Stimulated activated CD8-positive, alpha-beta memory T cell treated with anti-CD3 and anti-CD28 coated beads, Interleukin-7, amount 100 ng/mL, for 48 hours (primary cell): ENCODE data around the gene PFKFB2.

Source experiments
- DNase-seq, 2 donors: peaks; one replicate each; pipeline ENCODE4 v3.0.0-alpha.2; 2020; ENCODE audit warnings: low read depth in 1 of 2; ENCODE audit errors: extremely low read depth in 1 of 2

Gene PFKFB2

DNA sequence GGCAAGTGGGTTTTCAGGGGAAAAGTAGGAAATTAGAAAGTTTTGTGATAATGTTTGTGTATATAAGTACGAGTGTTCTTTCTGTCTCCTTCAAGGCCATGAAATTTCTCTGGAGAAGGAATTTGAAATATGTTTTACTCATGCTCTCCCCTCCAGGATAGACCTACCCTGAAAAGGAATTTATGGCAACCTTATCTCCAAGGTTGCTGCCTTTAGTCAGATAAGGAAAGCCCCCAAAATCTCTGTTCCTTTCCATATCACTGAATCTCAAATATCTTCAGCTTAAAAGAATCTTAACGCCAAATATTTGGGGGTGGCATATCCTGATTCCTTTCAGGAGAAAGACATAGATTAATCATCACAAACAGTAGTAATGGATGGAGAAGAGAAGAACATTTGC, 35.1 kb downstream of the PFKFB2 start:
- DNase-seq: no peak

DNA sequence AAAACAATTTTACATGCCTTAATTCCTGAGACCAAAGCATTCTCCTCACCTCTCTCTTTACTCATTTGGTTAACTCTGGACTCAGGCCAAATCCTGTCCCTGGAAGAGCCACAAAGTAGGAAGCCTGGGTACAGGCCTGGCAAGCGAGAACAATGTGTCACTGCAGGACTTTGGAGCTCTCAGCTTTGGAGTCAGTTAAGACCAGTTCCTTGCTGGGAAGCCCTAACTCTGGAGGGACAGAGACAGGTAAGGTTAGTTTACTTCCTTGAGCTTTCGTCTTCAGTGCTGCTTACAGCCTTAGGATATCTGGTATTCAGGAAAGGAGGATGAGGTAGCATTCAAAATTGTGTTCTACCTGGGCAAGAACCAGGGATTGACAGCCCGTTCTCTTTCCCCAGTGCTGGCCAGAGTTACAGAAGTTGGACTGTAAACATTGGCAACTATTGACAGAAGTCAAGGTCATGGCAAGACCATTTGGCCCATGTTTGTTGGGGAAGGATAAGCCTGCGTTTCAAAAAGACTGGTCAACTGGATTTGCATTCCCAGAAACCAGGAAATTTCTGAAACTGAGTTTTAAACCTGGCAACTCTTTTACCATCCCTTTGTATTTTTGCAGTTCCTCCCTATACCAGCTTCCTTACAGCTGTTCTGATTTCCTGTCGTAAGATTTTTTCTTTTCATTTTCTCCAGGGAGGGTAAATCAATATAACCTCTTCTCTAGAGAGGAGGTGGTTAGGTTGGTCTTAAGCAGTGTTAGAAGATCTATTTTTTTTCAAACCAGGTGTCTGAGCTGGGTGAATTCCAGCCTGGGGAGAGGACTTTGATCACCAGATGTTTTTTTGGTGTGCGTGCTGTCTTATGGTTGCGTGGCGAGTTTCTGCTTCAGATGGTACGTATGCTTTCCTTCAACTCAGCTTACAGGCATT, 35.9 kb downstream of the PFKFB2 start, which contains the start of gene C4BPB:
C4BPB (plus strand) TSS at position 160 of the 926 bp plus-strand sequence; CDS start at position 832, 672 bp downstream.
- no peak for DNase-seq

DNA sequence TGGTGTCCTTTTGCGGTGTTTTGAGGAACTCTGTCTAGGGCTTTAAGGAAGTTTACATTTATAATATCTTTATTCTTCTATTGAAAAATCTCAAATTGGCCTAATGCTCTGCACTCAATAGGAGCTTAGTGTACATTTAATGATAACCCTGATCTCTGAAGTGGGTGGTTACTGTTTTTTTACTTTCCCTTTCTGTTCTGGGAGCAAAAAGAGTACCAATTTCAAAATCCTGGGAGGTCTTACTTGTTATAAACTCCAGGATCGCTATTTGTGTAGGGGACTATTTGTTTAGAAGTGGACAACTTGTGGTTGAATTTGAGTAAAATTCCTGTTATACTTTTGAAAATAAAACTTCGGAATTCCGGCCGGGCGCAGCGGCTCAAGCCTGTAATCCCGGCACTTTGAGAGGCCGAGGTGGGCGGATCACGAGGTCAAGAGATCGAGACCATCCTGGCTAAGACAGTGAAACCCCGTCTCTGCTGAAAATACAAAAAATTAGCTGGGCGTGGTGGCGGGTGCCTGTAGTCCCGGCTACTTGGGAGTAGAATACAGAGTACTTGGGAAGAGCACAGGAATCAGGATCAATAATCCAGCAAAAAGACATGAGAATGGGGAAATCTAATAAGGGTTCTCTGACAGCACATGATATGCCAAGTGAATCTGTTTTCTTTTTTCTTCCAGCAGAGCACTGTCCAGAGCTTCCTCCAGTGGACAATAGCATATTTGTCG, 36.7 kb downstream of the PFKFB2 start:
- DNase-seq: no peak

DNA sequence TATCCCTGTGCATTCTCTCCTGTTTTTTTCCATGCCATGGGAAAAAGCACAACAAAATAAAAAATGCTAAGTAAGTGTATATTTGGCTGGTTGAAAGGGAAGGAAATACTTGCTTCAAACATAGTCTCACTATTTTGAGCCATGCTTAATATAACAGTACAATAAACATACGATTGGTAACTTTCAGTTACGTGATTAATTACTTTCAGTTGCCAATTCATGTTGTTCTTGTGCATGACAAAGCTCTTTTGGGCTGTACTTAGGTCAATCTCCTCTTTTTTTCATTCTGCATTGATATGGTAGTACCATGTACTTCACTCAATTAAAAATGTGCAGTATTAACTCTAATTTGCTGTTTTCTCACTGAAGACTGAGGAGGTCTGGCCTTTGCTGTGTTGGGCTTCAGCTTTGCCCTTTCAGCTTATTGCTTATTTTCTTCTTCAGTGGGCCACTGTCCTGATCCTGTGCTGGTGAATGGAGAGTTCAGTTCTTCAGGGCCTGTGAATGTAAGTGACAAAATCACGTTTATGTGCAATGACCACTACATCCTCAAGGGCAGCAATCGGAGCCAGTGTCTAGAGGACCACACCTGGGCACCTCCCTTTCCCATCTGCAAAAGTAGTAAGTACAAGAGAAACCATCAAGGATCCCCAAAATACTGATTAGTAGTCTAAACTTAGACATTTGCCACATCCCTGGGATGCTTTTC, 38.3 kb downstream of the PFKFB2 start:
- DNase-seq: no peak

DNA sequence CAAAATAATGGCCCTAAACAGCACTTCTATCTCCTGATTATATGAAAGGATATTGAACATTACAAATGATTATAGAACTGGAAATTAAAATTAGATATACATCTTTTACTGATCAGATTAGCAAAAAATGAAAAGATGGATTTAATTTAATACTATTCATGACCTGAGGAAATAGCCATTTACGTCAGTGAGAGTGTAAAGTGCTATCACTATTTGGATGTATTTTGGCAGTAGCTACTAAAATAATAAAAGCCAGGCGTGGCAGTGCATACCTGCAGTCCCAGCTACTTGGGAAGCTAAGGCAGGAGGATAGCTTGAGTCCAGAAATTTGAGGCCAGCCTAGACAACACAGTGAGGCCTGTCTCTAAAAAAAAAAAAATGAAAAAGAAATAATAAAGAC, 40.9 kb downstream of the PFKFB2 start:
- DNase-seq: no peak

DNA sequence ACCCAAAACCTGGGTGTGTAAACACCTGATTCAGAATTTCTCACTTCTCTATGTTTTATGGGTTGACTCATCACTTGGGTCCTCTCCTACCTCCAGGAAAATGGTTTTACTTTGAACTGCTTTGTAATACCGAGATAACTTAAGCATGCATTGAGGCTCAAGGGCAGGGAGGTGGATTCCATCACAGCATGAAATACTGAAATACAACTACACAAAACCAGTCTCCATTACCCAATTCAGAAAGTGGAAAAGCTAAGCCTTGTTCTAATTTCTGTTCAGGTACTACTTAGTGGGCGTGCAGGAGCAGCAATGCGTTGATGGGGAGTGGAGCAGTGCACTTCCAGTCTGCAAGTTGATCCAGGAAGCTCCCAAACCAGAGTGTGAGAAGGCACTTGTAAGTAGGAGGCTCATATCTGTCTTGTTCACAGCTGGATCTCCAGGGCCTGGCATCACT, 44.8 kb downstream of the PFKFB2 start:
- peak in 1 of 2 donors; percentile 42 for DNase-seq

DNA sequence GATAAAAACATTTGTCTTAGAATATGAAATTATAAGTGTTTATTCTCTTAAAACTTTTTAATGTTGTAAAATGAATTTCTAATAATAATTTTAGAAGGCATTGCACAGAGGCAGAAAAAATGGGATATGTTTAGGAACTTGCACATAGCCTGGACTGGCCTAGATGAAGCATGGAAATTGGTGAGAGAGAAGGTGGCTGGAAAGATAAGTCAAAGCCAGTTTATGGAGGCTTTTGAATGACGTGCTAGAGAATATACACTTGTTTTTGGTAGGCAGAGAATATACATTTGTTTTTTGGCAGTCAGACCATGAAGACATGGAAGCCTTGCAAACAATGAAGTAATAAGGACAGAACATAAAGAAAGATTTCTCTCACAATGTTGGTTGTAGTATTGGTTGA, 48.6 kb downstream of the PFKFB2 start:
- no peak for DNase-seq

DNA sequence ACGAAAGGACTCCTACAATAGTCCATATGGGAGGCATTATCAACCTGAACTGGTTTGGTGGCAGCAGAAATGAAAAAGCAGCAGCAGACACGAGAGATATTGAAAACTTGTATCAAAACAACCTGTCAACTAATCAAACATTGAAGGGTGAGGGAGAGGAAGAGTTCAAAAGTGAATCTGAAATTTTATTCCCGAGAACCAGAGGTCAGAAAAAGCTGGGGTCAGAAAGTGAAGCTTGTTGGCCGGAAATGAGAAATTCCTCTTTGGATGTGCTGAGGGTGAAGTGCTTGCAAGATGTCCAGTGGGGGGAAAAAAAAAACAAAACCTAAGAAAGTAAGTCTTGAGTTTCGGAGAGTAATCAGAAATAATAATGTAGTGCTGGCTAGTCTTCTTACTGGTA, 49.1 kb downstream of the PFKFB2 start:
- no peak for DNase-seq

DNA sequence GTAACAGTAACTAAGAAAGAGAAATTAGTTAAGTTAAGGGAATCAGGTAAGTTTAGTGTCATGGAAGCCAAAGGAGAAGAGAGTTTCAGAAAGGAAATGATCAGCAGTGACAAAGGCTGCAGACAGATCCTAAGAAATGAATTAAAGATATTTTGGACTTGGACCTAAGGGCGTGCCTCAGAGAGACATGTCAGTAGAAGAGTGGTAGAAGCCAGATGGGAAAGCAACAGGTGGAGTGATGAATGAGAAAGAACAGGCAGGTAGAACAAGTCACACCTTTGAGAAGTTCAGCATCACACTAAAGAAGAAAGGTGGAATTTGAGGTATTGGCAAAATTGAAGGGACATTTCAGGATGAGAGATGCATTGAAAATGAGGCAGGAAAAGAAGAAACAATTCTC, 49.6 kb downstream of the PFKFB2 start:
- DNase-seq: no peak

DNA sequence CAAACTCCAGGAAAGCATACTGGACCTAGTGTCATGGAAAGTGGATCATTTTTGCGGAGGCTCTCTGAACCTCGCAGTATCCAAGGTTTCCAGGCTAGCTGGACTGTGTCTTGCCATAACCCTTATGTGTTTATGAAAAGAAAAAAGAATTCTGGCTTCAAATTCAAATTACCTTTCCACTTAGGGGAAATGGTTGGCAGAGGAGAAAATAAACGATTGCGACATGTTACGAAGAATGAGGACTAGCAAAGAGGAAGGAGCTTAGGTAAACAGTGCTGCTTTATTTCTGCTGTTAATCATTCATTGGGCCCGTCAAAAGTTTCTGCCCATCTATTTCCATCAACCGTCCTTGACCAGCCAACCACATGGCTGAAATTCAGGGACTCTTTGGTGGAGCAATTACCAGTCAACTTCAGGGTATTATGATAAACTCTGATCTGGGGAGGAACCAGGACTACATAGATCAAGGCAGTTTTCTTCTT, 50.9 kb downstream of the PFKFB2 start, which contains the start of gene C4BPA:
C4BPA (plus strand) TSS at position 342 of the 482 bp plus-strand sequence. CDS start 8,793 bp downstream, outside the sequence.
- no peak for DNase-seq

DNA sequence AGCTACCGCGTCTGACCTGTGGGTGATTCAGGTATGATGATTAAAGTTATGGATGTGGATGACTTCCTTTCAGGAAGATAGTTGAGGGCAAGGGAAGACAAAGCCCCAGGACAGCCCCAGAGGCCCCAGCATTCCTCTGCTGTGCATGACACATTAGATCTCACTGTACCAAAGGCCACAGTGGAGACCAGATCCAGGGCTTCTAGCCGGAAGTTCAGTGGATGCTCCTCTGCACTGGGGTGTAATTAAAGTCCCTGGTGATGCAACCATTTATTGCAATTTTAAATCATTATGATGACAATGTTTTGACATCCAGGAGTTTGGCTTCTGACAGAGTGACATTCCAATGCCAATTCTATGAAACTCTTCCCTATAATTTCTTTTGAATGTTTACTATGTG, 55.9 kb downstream of the PFKFB2 start:
- DNase-seq: no peak

DNA sequence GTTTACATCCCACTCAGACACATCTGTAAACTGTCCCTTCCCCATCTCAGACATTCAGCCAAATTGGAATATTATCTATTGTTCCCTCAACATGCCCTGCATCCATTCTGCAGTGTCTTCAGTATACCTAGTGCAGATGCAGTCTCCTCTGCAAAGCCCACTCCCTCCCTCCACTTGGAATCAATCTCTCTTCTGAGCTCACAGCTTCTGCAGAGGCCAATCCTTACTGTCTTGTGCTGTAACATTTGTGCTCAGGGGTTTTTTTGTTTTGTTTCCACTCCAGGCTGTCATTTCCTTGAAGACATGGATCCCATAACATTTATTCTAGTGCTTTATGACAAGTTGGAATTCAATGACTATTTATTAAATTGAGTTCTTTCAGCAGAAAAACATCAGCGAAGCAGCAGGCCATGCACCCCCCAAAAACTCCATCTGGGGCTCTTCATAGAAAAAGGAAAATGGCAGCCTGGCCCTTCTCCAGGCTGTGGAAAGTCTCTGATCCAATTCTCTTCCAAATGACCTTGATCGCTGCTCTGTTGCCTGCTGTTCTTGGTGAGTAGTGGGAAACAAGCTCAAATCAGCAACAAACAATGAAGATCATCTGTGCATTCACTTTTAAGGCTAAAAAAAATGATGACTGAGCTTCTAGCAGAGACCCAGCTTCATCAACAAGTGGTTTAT, 59.7 kb downstream of the PFKFB2 start:
- no peak for DNase-seq

DNA sequence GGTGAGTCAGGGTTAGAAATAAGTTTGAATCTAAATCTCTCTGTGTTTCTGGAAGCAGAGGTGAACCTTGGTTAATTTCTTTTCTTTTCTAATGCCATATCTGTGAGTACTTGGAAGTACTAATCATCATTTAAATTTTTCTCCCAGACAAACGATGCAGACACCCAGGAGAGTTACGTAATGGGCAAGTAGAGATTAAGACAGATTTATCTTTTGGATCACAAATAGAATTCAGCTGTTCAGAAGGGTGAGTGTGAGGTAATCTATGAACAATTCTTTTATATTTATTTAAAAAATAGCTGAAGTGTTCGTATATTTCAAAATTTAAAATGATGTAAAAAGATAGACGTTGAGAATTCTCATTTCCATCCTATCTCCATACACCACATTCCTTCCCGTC, 62.2 kb downstream of the PFKFB2 start:
- no peak for DNase-seq

DNA sequence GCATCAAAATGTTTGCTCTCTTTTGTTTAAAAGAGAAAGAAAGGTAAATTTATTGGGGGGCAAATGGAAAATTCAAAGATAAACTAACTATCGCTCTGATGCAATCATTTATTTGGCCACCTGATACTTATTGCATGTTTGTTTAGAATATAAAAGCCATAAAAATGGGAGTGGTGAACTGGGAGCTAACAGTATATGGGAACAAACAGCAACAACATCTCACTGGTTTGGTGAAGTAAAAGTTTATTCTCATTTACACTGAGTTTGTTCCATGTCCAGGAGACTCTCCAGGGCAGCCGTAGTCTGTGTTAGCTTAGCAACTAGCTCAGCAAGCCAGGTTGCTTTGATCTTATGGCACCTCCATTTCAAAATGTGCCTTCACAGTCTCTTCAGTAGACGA, 71.3 kb downstream of the PFKFB2 start:
- no peak for DNase-seq

DNA sequence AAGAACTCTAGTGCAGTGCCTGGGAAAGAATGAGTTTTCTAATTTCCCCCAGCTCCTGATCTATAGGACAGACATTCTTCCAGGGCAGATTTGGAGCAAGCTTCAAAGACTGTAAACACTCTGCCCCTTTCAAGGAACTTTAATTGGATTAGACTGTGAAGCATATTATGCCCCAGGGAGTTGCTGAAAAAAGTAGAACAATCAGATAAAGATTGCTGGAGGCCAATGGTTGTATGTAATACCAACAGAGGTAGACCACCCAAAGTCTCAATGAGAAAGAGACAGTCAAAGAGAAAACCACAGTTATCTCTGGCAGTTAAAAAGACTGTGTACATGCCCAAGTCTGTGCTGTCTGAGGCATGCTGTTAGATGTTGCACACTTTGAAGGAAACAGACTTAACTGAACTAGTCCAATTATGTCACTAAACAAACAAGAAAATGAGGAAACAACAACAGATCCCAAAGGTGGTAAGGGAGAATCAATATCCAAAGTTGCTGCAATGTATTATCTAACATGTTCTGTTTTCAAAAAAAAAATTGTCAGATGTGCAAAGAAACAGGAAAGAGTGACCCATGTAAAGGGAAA, 75.4 kb downstream of the PFKFB2 start:
- no peak for DNase-seq

DNA sequence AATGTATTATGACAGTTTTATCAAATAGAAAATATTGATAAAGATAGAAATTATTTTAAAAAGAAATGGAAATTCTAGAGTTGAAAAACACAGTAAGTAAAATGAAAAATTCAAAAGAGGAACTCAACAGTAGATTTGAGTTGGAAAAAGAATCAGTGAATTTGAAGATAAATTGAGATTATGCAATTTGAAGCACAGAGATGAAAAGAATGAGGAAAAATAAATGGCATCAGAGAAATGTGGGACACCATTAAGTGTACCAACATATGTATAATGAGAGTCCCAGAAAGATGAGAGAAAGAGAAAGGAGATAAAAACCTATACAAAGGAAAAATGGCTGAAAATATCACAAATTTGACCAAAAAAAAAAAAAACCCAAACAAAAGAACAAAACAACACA, 76.0 kb downstream of the PFKFB2 start:
- DNase-seq: no peak
